Panc1 (cell line): ENCODE measurements around the gene C6orf89.

Experiments used
- POLR2AphosphoS5 ChIP-seq: IDR thresholded peaks from 2 replicates; pipeline ENCODE4 v1.6.1; 2012; ENCODE audit warnings: mild to moderate bottlenecking, low read depth, low read length, moderate library complexity
- SIN3A ChIP-seq: IDR thresholded peaks from 2 replicates; pipeline ENCODE4 v1.6.1; 2012; ENCODE audit warnings: low read depth, mild to moderate bottlenecking, low read length, moderate library complexity, borderline replicate concordance; ENCODE audit not compliant: insufficient read depth
- TF ChIP-seq, protein P1 (sequence below): fragments of 450-650 bp; IDR thresholded peaks from 2 replicates; pipeline ENCODE4 v1.5.1; 2017; ENCODE audit warnings: mild to moderate bottlenecking

DNA sequence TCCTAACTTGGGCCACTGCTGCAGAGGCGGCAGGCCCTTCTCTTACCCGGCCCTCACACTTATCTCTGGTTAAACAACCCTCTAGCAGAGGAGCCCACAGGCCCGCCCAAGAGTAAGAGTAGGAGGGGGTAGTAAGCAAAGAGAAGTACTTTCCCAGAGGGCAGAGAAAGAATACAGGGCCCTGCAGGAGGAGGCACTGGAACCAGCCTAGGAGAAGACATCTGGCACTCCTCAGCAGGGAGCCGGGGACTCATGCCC lies 90.2 kb downstream of the C6orf89 start:
- TF ChIP-seq POLR2AphosphoS5: no peak
- TF ChIP-seq SIN3A: no peak
- TF ChIP-seq, protein P1, sequence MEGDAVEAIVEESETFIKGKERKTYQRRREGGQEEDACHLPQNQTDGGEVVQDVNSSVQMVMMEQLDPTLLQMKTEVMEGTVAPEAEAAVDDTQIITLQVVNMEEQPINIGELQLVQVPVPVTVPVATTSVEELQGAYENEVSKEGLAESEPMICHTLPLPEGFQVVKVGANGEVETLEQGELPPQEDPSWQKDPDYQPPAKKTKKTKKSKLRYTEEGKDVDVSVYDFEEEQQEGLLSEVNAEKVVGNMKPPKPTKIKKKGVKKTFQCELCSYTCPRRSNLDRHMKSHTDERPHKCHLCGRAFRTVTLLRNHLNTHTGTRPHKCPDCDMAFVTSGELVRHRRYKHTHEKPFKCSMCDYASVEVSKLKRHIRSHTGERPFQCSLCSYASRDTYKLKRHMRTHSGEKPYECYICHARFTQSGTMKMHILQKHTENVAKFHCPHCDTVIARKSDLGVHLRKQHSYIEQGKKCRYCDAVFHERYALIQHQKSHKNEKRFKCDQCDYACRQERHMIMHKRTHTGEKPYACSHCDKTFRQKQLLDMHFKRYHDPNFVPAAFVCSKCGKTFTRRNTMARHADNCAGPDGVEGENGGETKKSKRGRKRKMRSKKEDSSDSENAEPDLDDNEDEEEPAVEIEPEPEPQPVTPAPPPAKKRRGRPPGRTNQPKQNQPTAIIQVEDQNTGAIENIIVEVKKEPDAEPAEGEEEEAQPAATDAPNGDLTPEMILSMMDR: no peak
